Neural cell (in vitro differentiated cells): ENCODE data around the gene TCF4.

Experiments
- CTCF ChIP-seq: fragments of 450-650 bp; IDR thresholded peaks from 2 replicates; pipeline ENCODE4 v1.5.1; 2014; ENCODE audit warnings: antibody characterized with exemption, mild to moderate bottlenecking, moderate library complexity; ENCODE audit not compliant: poor library complexity, severe bottlenecking
- EZH2 ChIP-seq: fragments of 200-600, 300-800 bp; shearing (Covaris generic), sonication (generic); IDR thresholded peaks from 2 replicates; pipeline ENCODE4 v1.6.1; 2014; ENCODE audit warnings: antibody characterized with exemption, low read length, borderline replicate concordance, mild to moderate bottlenecking; ENCODE audit not compliant: insufficient read depth, poor library complexity, severe bottlenecking
- MXI1 ChIP-seq: fragments of 450-650 bp; conservative IDR thresholded peaks from 2 replicates; pipeline ENCODE4 v1.6.1; 2014; ENCODE audit warnings: antibody characterized with exemption, mild to moderate bottlenecking; ENCODE audit not compliant: poor library complexity, severe bottlenecking
- POLR2AphosphoS5 ChIP-seq: IDR thresholded peaks from 2 replicates; pipeline ENCODE4 v1.6.1; 2012
- RAD21 ChIP-seq: fragments of 450-650 bp; conservative IDR thresholded peaks from 2 replicates; pipeline ENCODE4 v1.6.1; 2014; ENCODE audit warnings: antibody characterized with exemption, mild to moderate bottlenecking, moderate library complexity
- SMC3 ChIP-seq: fragments of 450-650 bp; conservative IDR thresholded peaks from 2 replicates; pipeline ENCODE4 v1.6.1; 2014; ENCODE audit warnings: antibody characterized with exemption, mild to moderate bottlenecking, moderate library complexity; ENCODE audit not compliant: poor library complexity

- no peak for TF ChIP-seq SMC3
- no peak for TF ChIP-seq CTCF
- TF ChIP-seq RAD21: no peak
- no peak for TF ChIP-seq POLR2AphosphoS5
- no peak for TF ChIP-seq EZH2
- TF ChIP-seq MXI1: no peak
Measured at GRCh38 chr18:55202232-55202917, 385.6 kb downstream of the TCF4 start.
